OCI-LY7 (cell line): Measurements from ENCODE around the gene SYNGR4. TPM values are rescaled to one million over a fixed set of nuclear protein-coding genes. Genes with fewer than 3 reads are reported as not detected.

Experiments
- BruUV-seq: library from RNA; stranded (reverse); fragments of 400-500 nt; replicated peaks from 2 replicates; lab custom pipeline; 2021; lab: Mats Ljungman, UMichigan
- CTCF ChIA-PET: fragments of 300-600 bp; sonication (Branson Sonifier 250); formaldehyde crosslinking; loops from one replicate; lab custom pipeline; 2022; ENCODE audit warnings: antibody characterized with exemption; ENCODE audit not compliant: unreplicated experiment; lab: Charles Lee
- POLR2A ChIA-PET: fragments of 300-600 bp; sonication (Branson Sonifier 250); formaldehyde crosslinking; loops from one replicate; lab custom pipeline; 2022; ENCODE audit warnings: antibody characterized with exemption; lab: Charles Lee
- DNase-seq: peaks from one replicate; pipeline ENCODE4 v3.0.0-alpha.2; 2015; ENCODE audit warnings: low spot score
- H2AFZ ChIP-seq: fragments of 200-600 bp; sonication (generic), shearing (Covaris generic); 2 replicates; pipeline ENCODE4 v1.6.1; 2014; ENCODE audit warnings: mild to moderate bottlenecking, antibody characterized with exemption, low read length, moderate library complexity
- H3K27ac ChIP-seq: fragments of 200-600 bp; sonication (generic); 2 replicates; pipeline ENCODE4 v1.5.1; 2014; ENCODE audit warnings: mixed run types, low read depth, mild to moderate bottlenecking, moderate library complexity, low read length, inconsistent platforms; ENCODE audit not compliant: poor library complexity, severe bottlenecking
- H3K36me3 ChIP-seq: fragments of 200-600 bp; sonication (generic); 2 replicates; pipeline ENCODE4 v1.6.1; 2014; ENCODE audit warnings: mild to moderate bottlenecking, antibody characterized with exemption, low read length, moderate library complexity, mixed read lengths; ENCODE audit not compliant: insufficient read depth
- H3K4me1 ChIP-seq: fragments of 200-600 bp; sonication (generic); 2 replicates; pipeline ENCODE4 v1.5.1; 2014; ENCODE audit warnings: mild to moderate bottlenecking, low read length; ENCODE audit not compliant: insufficient read depth, poor library complexity, severe bottlenecking
- H3K4me2 ChIP-seq: fragments of 200-600 bp; sonication (generic); 2 replicates; pipeline ENCODE4 v1.6.1; 2014; ENCODE audit warnings: mild to moderate bottlenecking, low read length
- H3K4me3 ChIP-seq: fragments of 200-600 bp; sonication (generic); 2 replicates; pipeline ENCODE4 v1.5.1; 2014; ENCODE audit warnings: mild to moderate bottlenecking, low read depth, low read length; ENCODE audit not compliant: poor library complexity, severe bottlenecking
- H3K79me2 ChIP-seq: fragments of 200-600 bp; sonication (generic); 2 replicates; pipeline ENCODE4 v1.6.1; 2016; ENCODE audit warnings: low read depth, mild to moderate bottlenecking, low read length, moderate library complexity, mixed read lengths; ENCODE audit not compliant: insufficient read depth
- H3K9me2 ChIP-seq: fragments of 200-600 bp; sonication (generic); 2 replicates; pipeline ENCODE4 v1.6.1; 2016; ENCODE audit warnings: mild to moderate bottlenecking, low read length, mixed read lengths; ENCODE audit not compliant: insufficient read depth
- H3K9me3 ChIP-seq: fragments of 200-600 bp; sonication (generic); 2 replicates; pipeline ENCODE4 v1.6.1; 2014; ENCODE audit warnings: mild to moderate bottlenecking, mixed run types, low read length, mixed read lengths
- H4K20me1 ChIP-seq: fragments of 200-600 bp; sonication (generic); 2 replicates; pipeline ENCODE4 v1.6.1; 2014; ENCODE audit warnings: mild to moderate bottlenecking, antibody characterized with exemption, low read length, moderate library complexity, mixed read lengths; ENCODE audit not compliant: insufficient read depth
- CTCF ChIP-seq: fragments of 200-600 bp; sonication (generic); conservative IDR thresholded peaks from 2 replicates; pipeline ENCODE4 v1.5.1; 2014; ENCODE audit warnings: mild to moderate bottlenecking, antibody characterized with exemption, low read length, moderate library complexity, mixed read lengths
- EZH2phosphoT487 ChIP-seq: fragments of 200-600 bp; sonication (generic); IDR thresholded peaks from 2 replicates; pipeline ENCODE4 v1.6.1; 2018; ENCODE audit warnings: low read depth, borderline replicate concordance, mild to moderate bottlenecking, mixed run types, antibody characterized with exemption, low read length, moderate library complexity, mixed read lengths
- intact Hi-C: fragments of 100-400 bp; cut with micrococcal nuclease; formaldehyde crosslinking; loops from one replicate; pipeline ENCODE4 v1.10.0; 2022; ENCODE audit not compliant: unreplicated experiment
- total RNA-seq, 2 experiments: library from RNA; depleted of rRNA in 1 of 2; stranded (reverse); fragments of >200 nt in 1 of 2; shearing (Covaris generic) in 1 of 2; gene quantifications; 2 replicates each; pipeline ENCODE4 v1.2.3, GENCODE V29; 2014 to 2022

Gene SYNGR4
- total RNA-seq, 2 experiments from 2014 or later, result 0.38 to 1.2 TPM

GRCh38 chr19:48373567-48373966, 9.4 kb downstream of the SYNGR4 start:
- H3K9me3 ChIP-seq, result no peaks in the 10 kb centered on the region
- H3K79me2 ChIP-seq, result no peaks in the 10 kb centered on the region
- H3K27ac ChIP-seq, result no peak overlapping the region
- H3K4me1 ChIP-seq, result no peaks in the 10 kb centered on the region
- intact Hi-C loops, result no loop called here
- CTCF ChIA-PET, result no interaction called here
- no peak overlapping the region for H2AFZ ChIP-seq
- no peak overlapping the region for H3K4me3 ChIP-seq
- H3K9me2 ChIP-seq, result no peaks in the 10 kb centered on the region
- TF ChIP-seq EZH2phosphoT487 (no peak), CTCF (no peak)
- H3K4me2 ChIP-seq, result no peak overlapping the region
- DNase-seq, result no peak
- no peaks in the 10 kb centered on the region for H3K36me3 ChIP-seq
- no TSS peak for BruUV-seq
- POLR2A ChIA-PET, result no interaction called here
- H4K20me1 ChIP-seq, result no peaks in the 10 kb centered on the region

GRCh38 chr19:48378194-48378570, 14.0 kb downstream of the SYNGR4 start:
- H3K4me3 ChIP-seq, result no peak overlapping the region
- no peaks in the 10 kb centered on the region for H3K9me2 ChIP-seq
- H3K4me2 ChIP-seq, result no peak overlapping the region
- ChIA-PET POLR2A (interaction anchor here (0.6 kb wide), 1 partner anchor 13 kb away, joined by 3 read pairs; the partner anchor contains the start of gene KDELR1), CTCF (no interaction called here)
- no peak for DNase-seq
- no peak overlapping the region for H2AFZ ChIP-seq
- H3K79me2 ChIP-seq, result no peaks in the 10 kb centered on the region
- no TSS peak for BruUV-seq
- no peak overlapping the region for H3K27ac ChIP-seq
- intact Hi-C loops, result no loop called here
- H3K9me3 ChIP-seq, result no peaks in the 10 kb centered on the region
- peaks cover 3% of the 10 kb centered on the region for H3K4me1 ChIP-seq
- peaks cover 19% of the 10 kb centered on the region; the same call in 1 of the 2 replicates for H3K36me3 ChIP-seq
- TF ChIP-seq CTCF (no peak), EZH2phosphoT487 (no peak)
- H4K20me1 ChIP-seq, result no peaks in the 10 kb centered on the region

- H3K4me3 ChIP-seq, result no peak overlapping the region
- ChIA-PET CTCF (no interaction called here), POLR2A (no interaction called here)
- no peak overlapping the region for H3K27ac ChIP-seq
- intact Hi-C loops, result no loop called here
- H3K4me1 ChIP-seq, result peaks cover 3% of the 10 kb centered on the region
- no peaks in the 10 kb centered on the region for H3K9me3 ChIP-seq
- no TSS peak for BruUV-seq
- no peak overlapping the region for H2AFZ ChIP-seq
- TF ChIP-seq CTCF, result no peak
- no peak for DNase-seq
- no peaks in the 10 kb centered on the region for H4K20me1 ChIP-seq
- peaks cover 28% of the 10 kb centered on the region for H3K36me3 ChIP-seq
- H3K79me2 ChIP-seq, result no peaks in the 10 kb centered on the region
- no peak overlapping the region for H3K4me2 ChIP-seq
- no peaks in the 10 kb centered on the region for H3K9me2 ChIP-seq
Observed at GRCh38 chr19:48379058-48379457, 14.9 kb downstream of the SYNGR4 start.
